K562 (cell line): ENCODE data around the gene DHCR24. TPM values are rescaled to one million over a fixed set of nuclear protein-coding genes. Genes with fewer than 3 reads are reported as not detected.
A peak's percentile ranks its signal among the peaks of the same experiment; 100 is the strongest.
"Not testable (repeated sequence)": the region's sequence is repeated elsewhere in the genome, so short reads cannot be mapped to it uniquely, and the experiment has no call there.

Experiments used
- ATAC-seq: fragments of 200-7000 bp; cut with Tn5 transposase; 3 replicates; pipeline ENCODE4 v1.9.1; 2020; ENCODE audit warnings: moderate library complexity
- BruUV-seq: library from RNA; stranded (reverse); fragments of 400-500 nt; replicated peaks from 2 replicates; lab custom pipeline; 2021; lab: Mats Ljungman, UMichigan
- CTCF ChIA-PET: fragments of 300-600 bp; formaldehyde crosslinking; extraction: SDS; loops from one replicate; lab custom pipeline; 2021; ENCODE audit warnings: low intra/inter-chr PET ratio; lab: Yijun Ruan, JAX
- POLR2A ChIA-PET: fragments of 300-600, 350-650 bp; sonication (Branson Sonifier 250); formaldehyde crosslinking; extraction: SDS; loops from one replicate; lab custom pipeline; 2021; ENCODE audit warnings: antibody characterized with exemption, inconsistent platforms; lab: Yijun Ruan, JAX
- DNase-seq, 4 experiments: peaks; one replicate each; pipeline versions ENCODE4 v3.0.0 to v3.0.0-alpha.2; 2011 to 2018; ENCODE audit warnings: low spot score in 3 of 4, mixed read lengths in 3 of 4; ENCODE audit errors: extremely low read depth in 1 of 4
- FAIRE-seq: peaks from 2 replicates; lab custom pipeline; 2011; peaks lifted over from hg19 to GRCh38; lab: Jason Lieb, UNC
- H2AFZ ChIP-seq: 2 replicates; pipeline ENCODE4 v1.6.0; 2011; ENCODE audit warnings: low read depth, low read length, control low read depth, inconsistent platforms
- H3K27ac ChIP-seq: fragments of 200-600 bp; 3 replicates; pipeline ENCODE4 v1.8.0; 2011; ENCODE audit warnings: low read depth, mild to moderate bottlenecking, control low read depth, inconsistent platforms, low read length, moderate library complexity, mixed read lengths; ENCODE audit errors: extremely low read depth
- H3K27me3 ChIP-seq, 2 experiments: fragments of 300-600 bp in 1 of 2; 2 replicates in 1 of 2; 3 replicates in 1 of 2; pipeline versions ENCODE4 v1.6.0 to v1.8.0; 2011; ENCODE audit warnings: inconsistent platforms in 2 of 2, low read length in 2 of 2, mild to moderate bottlenecking in 1 of 2, mixed read lengths in 1 of 2, moderate library complexity in 1 of 2; ENCODE audit not compliant: control insufficient read depth in 2 of 2, insufficient read depth in 2 of 2
- H3K36me3 ChIP-seq: fragments of 300-600 bp; 3 replicates; pipeline ENCODE4 v1.8.0; 2011; ENCODE audit warnings: mild to moderate bottlenecking, low read length, inconsistent platforms; ENCODE audit not compliant: control insufficient read depth, insufficient read depth
- H3K4me1 ChIP-seq, 2 experiments: fragments of 200-600 bp in 1 of 2; replicated peaks in 1 of 2; 2 replicates in 1 of 2; 3 replicates in 1 of 2; pipeline versions ENCODE4 v1.5.1 to v1.8.0; 2011; ENCODE audit warnings: inconsistent platforms in 2 of 2, low read length in 2 of 2, mild to moderate bottlenecking in 1 of 2, mixed read lengths in 1 of 2, moderate library complexity in 1 of 2; ENCODE audit not compliant: control insufficient read depth in 2 of 2, insufficient read depth in 2 of 2
- H3K4me2 ChIP-seq: 2 replicates; pipeline ENCODE4 v1.6.1; 2011; ENCODE audit warnings: low read length, control low read depth, inconsistent platforms, mixed read lengths; ENCODE audit not compliant: insufficient read depth
- H3K4me3 ChIP-seq: fragments of 200-600 bp; sonication (generic), shearing (Covaris generic); 2 replicates; pipeline ENCODE4 v1.5.1; 2016; ENCODE audit warnings: control low read depth, inconsistent platforms
- H3K79me2 ChIP-seq: fragments of 200-600 bp; 3 replicates; pipeline ENCODE4 v1.8.0; 2011; ENCODE audit warnings: low read length, inconsistent platforms; ENCODE audit not compliant: control insufficient read depth, insufficient read depth
- H3K9ac ChIP-seq, 2 experiments: 2 replicates each; pipeline versions ENCODE4 v1.6.0 to v1.6.1; 2011; ENCODE audit warnings: low read depth in 2 of 2, low read length in 2 of 2, control low read depth in 1 of 2, inconsistent platforms in 1 of 2, mild to moderate bottlenecking in 1 of 2, mixed read lengths in 1 of 2; ENCODE audit not compliant: insufficient read depth in 1 of 2
- H3K9me1 ChIP-seq: one replicate; pipeline ENCODE4 v1.6.0; 2011; ENCODE audit warnings: inconsistent platforms, mild to moderate bottlenecking, low read length, moderate library complexity; ENCODE audit not compliant: control insufficient read depth, insufficient read depth
- H3K9me3 ChIP-seq: replicated peaks from 2 replicates; pipeline ENCODE4 v1.5.1; 2011; ENCODE audit warnings: low read depth, low read length, inconsistent platforms; ENCODE audit not compliant: control insufficient read depth, insufficient read depth
- H4K20me1 ChIP-seq: replicated peaks from 2 replicates; pipeline ENCODE4 v1.6.1; 2011; ENCODE audit warnings: low read length, inconsistent platforms, mixed read lengths; ENCODE audit not compliant: control insufficient read depth, insufficient read depth
- BCL6 ChIP-seq: fragments of 250-450 bp; sonication (Bioruptor Pico); IDR thresholded peaks from 2 replicates; pipeline ENCODE4 v1.4.0; 2020
- NFE2 ChIP-seq: IDR thresholded peaks from 2 replicates; pipeline ENCODE4 v1.6.1; 2014; ENCODE audit warnings: antibody characterized with exemption, low read depth
- WGBS: fragments of 100-300 bp; shearing (Covaris generic); methylation state at CpG from one replicate; pipeline ENCODE4 v1.1.6; 2016; ENCODE audit warnings: low coverage, mixed read lengths; ENCODE audit not compliant: insufficient coverage; ENCODE audit errors: missing lambda C conversion rate; 5-methylcytosine and 5-hydroxymethylcytosine counted together
- in situ Hi-C: fragments of 300-500 bp; cut with MboI; formaldehyde crosslinking; loops from 4 replicates; pipeline ENCODE4 v1.15.0; 2018; ENCODE audit warnings: inconsistent platforms, mixed read lengths
- intact Hi-C: fragments of 100-400 bp; cut with micrococcal nuclease; formaldehyde crosslinking; loops from 2 replicates; pipeline ENCODE4 v1.14.2; 2022
- polyA plus RNA-seq, 8 experiments: library from polyadenylated mRNA; depleted of rRNA in 4 of 8; stranded (reverse) in 5 of 8; unstranded in 3 of 8; fragments of >200 nt; fragmentation: Nextera tagmentation in 2 of 8; fragmentation: Illumina TruSeq in 1 of 8; extraction: Ambion mirVana in 2 of 8; extraction: Trizol in 1 of 8; gene quantifications; 2 replicates each; pipeline versions ENCODE4 v1.2.1 to v1.2.3, GENCODE V29; 2011 to 2014; ENCODE audit warnings: inconsistent platforms in 1 of 8, missing spikeins in 1 of 8
- total RNA-seq, 7 experiments: library from RNA; depleted of rRNA in 6 of 7; stranded (reverse); fragments of >200 nt in 6 of 7; fragmentation: Illumina TruSeq in 2 of 7; extraction: Trizol in 2 of 7; gene quantifications; 2 replicates each; pipeline versions ENCODE4 v1.2.1 to v1.2.3, GENCODE V29; 2011 to 2021; ENCODE audit warnings: low replicate concordance in 1 of 7
- TF ChIP-seq, protein P1 (sequence below), 2 experiments: fragments of 150-350 bp in 1 of 2; IDR thresholded peaks; 2 replicates each; pipeline ENCODE4 v1.6.1; 2012 to 2016; ENCODE audit warnings: low read depth in 2 of 2, low read length in 2 of 2, mild to moderate bottlenecking in 1 of 2, moderate library complexity in 1 of 2

DHCR24 gene
- total and polyA plus RNA-seq, 9 of the 15 experiments (the other 6 are each of a cell fraction or from before 2014, with no cell fraction given) = 23.4 to 161 (median 79.9) TPM

DNA sequence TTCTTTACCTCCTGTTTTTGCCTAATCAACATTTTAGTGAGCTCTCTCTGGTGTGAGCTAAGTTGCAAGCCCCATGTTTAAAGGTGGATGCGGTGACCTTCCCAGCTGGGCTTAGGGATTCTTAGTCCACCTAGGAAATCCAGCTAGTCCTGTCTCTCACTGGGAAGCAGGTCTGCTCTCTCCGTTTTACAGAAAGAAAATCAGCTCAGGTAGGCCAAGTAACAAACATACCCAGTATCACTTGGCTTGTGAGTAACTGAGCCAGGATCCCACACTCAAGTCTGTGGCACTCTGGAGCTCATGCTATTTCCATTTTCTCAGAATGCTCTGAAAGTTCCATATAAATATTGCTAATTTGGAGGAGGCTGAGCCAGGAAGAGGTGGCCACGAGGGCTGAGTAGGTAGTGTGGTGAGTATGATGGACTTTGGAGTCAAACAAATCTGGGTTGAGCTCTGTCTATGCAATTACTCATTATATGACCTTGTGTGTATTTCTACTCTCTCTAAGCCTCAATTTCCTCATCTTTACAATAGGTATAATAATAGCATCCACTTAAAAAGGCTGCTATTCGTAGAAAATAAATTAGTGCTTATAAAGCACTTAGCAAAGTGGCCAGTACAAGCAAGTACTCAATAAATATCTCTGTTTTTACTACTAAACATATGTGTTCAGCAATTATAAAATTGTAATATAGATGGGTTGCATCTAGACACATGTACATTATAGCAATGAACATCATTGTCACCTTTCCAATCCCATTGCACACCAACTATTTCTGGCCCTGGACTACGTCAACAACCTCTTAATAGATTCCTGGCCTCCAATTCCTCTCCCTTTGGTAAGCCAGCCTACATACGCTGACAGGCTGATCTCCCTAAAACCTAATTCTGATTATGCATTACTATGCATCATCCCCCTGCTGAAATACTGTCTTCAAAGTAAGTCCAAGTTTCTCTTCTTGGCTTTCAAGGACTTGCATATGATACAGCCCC is 32.7 kb upstream of the DHCR24 start (continued):
- TF ChIP-seq NFE2 (no peak), BCL6 (CRISPR knock-in tag) (no peak)
- TF ChIP-seq, protein P1, sequence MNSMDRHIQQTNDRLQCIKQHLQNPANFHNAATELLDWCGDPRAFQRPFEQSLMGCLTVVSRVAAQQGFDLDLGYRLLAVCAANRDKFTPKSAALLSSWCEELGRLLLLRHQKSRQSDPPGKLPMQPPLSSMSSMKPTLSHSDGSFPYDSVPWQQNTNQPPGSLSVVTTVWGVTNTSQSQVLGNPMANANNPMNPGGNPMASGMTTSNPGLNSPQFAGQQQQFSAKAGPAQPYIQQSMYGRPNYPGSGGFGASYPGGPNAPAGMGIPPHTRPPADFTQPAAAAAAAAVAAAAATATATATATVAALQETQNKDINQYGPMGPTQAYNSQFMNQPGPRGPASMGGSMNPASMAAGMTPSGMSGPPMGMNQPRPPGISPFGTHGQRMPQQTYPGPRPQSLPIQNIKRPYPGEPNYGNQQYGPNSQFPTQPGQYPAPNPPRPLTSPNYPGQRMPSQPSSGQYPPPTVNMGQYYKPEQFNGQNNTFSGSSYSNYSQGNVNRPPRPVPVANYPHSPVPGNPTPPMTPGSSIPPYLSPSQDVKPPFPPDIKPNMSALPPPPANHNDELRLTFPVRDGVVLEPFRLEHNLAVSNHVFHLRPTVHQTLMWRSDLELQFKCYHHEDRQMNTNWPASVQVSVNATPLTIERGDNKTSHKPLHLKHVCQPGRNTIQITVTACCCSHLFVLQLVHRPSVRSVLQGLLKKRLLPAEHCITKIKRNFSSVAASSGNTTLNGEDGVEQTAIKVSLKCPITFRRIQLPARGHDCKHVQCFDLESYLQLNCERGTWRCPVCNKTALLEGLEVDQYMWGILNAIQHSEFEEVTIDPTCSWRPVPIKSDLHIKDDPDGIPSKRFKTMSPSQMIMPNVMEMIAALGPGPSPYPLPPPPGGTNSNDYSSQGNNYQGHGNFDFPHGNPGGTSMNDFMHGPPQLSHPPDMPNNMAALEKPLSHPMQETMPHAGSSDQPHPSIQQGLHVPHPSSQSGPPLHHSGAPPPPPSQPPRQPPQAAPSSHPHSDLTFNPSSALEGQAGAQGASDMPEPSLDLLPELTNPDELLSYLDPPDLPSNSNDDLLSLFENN (IDR thresholded peaks at IDR 0.05; ENCODE audit: low read depth in 2 of 2, low read length in 2 of 2) = no peak

DNA sequence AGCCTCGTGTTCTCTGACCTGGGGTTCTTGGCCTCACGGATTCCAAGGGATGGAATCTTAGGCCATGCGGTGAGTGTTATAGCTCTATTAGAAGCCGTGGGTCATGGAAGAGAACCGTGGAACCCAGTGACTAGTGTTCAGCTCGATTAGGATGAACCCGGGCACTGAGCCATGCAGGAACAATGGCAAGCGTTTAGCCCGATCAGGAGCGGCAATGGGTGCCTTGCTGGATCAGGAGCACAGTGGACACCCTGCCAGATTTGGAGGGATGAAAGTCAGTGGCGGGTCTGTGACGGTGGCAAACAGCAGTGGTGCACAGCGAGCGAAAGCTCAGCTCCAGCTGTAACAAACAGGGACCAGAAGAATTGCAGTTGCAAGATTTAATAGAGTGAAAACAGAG is 24.1 kb upstream of the DHCR24 start:
- POLR2A ChIA-PET = interaction anchor here (0.6 to 2.0 kb wide), 3 partner anchors 24 to 1148 kb away, joined by 3 to 5 read pairs (median 4); partner anchors contain the start of gene DHCR24
- BruUV-seq, intact Hi-C loops, ATAC-seq, H3K9ac ChIP-seq, H3K9me3 ChIP-seq, CTCF ChIA-PET, FAIRE-seq, H3K4me1 ChIP-seq, H4K20me1 ChIP-seq, H2AFZ ChIP-seq, H3K4me3 ChIP-seq, H3K27ac ChIP-seq, H3K79me2 ChIP-seq, DNase-seq, in situ Hi-C loops, H3K9me1 ChIP-seq, H3K36me3 ChIP-seq: not testable (repeated sequence)
- WGBS = 6% methylated on average over 12 of the region's 14 CpGs
- Histone ChIP-seq H3K4me2 (peak overlapping the region; percentile 11; the same call in 1 of the 2 replicates), H3K27me3 (peaks cover 27 to 37% of the 10 kb centered on the region in 2 experiments)
